Measurements from ENCODE around the gene RALGAPA1.

DNA sequence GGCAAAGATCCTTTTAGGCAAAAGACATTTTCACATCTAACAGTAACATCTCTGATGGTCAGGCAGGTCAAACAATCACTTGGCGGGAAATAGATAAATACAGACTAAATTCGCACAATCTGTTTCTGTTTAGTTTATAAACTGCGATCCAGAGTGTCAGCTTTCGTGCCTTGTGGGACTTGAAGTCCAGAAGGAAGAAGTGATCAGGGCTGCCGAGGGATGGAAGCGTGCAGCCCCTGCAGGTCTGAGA is 16.8 kb upstream of the RALGAPA1 start:
- TF ChIP-seq CTCF (conservative IDR thresholded peaks at IDR 0.05) (no peak), ZFX (IDR thresholded peaks at IDR 0.05) (no peak)

All from C4-2B (cell line).